Heart left ventricle (tissue), 13 donors: ENCODE data around the gene BZW1.

ENCODE experiments used
- POLR2A ChIP-seq, 2 donors: fragments of 450-650 bp; IDR thresholded peaks; one replicate each; pipeline ENCODE4 v1.6.1; 2017; ENCODE audit warnings: antibody characterized with exemption in 2 of 2, mild to moderate bottlenecking in 2 of 2, moderate library complexity in 2 of 2
- TF ChIP-seq, protein P1 (sequence below), 12 donors: fragments of 200-600 bp; sonication (generic) in 4 of 12; IDR thresholded peaks; one replicate each; pipeline versions ENCODE4 v1.5.0 to v1.8.0; 2018 to 2022; ENCODE audit warnings: antibody characterized with exemption in 12 of 12, mild to moderate bottlenecking in 5 of 12
- donor health status: ischemic (EF 13 %, LVEDD 7.1; RV severe dilation, severe dysfunction).
- donor health status: DM: no; HTN: yes; CAD: no.
- donor health status: DM: no; HTN: no; CAD: no.
- donor health status: ischemic (EF 25% LVEDD 6.9; RV normal size, moderate dysfunction).
- donor health status: ischemic (EF 25% LVEDD 5.7; RV mildly dilated, moderate dysfunction).
- donor health status: ischemic (EF 35%, LVEDD 5.7; RV mildly dilated, moderate dysfunction).
- donor health status: nonischemic (EF 11% LVEDD 7.7; RV severe dilation, severe dysfunction).
- donor health status: DM: yes; HTN: yes; CAD: no.
- donor health status: PGD.
- donor health status: ischemic (EF 29% LVEDD 5.4; RV normal size, mild dysfunction).
- donor health status: nonischemic (EF 23%, LVEDD 6.1; RV moderate dilation, normal function).

DNA sequence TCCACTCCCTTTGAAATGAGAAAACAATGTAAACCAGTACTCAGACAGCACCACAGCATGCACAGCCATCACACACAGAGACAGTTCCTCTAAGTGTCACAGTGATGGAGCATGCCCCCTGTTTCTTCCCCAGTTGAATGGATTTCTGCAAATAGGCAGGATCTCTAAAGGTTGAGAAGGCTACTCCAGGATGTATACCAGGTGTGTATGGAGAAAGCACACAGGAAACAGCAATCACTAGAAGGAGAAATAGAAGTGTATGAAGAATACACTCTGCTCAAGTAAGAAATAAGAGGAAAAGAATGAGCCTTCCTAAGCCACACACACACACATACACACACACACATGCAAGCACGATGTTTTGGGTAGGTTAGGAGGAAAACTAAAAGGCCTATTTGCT, 38.6 kb upstream of the BZW1 start:
- no peak for TF ChIP-seq POLR2A (IDR thresholded peaks at IDR 0.05)
- TF ChIP-seq, protein P1, sequence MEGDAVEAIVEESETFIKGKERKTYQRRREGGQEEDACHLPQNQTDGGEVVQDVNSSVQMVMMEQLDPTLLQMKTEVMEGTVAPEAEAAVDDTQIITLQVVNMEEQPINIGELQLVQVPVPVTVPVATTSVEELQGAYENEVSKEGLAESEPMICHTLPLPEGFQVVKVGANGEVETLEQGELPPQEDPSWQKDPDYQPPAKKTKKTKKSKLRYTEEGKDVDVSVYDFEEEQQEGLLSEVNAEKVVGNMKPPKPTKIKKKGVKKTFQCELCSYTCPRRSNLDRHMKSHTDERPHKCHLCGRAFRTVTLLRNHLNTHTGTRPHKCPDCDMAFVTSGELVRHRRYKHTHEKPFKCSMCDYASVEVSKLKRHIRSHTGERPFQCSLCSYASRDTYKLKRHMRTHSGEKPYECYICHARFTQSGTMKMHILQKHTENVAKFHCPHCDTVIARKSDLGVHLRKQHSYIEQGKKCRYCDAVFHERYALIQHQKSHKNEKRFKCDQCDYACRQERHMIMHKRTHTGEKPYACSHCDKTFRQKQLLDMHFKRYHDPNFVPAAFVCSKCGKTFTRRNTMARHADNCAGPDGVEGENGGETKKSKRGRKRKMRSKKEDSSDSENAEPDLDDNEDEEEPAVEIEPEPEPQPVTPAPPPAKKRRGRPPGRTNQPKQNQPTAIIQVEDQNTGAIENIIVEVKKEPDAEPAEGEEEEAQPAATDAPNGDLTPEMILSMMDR (IDR thresholded peaks at IDR 0.05): no peak
